ENCODE results near the gene PTRH1. TPM values are rescaled to one million over a fixed set of nuclear protein-coding genes. Genes with fewer than 3 reads are reported as not detected.

PTRH1 gene
- total RNA-seq, 1 experiment from 2014 or later: 22.4 TPM

DNA sequence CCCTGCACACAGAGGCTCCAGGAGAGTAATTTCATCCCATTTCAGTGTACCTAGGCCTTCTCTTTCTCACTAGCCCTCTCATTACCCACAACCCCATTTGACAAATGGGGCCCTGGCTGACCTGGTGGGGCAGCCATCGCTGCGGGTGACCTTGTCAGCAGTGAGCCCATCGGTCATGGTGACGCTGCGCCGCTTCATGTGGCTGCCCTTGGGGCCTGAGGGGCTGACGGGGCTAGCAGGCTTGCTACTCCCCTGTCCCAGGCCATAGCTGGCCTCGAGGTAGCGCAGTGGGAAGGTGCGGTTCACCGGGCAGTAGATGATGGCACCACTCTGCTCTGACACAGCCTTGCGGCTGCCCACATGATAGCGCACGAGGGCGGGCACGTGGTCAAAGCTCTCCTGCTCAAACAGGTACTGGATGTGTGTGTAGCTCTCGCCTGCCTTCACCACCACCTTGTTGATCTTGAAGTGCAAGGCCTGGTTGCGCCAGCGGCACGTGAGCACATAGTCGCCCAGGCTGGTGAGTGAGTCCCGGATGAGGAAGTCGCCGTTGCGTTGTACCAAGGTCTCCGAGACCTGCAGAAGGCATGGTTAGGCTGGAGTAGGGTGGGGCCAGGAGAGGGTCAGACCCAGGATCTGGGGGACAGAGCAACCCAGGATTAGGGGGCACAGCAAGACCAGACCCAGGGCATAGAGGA is 33.8 kb upstream of the PTRH1 start:
- CTCF ChIA-PET: no interaction called here

DNA sequence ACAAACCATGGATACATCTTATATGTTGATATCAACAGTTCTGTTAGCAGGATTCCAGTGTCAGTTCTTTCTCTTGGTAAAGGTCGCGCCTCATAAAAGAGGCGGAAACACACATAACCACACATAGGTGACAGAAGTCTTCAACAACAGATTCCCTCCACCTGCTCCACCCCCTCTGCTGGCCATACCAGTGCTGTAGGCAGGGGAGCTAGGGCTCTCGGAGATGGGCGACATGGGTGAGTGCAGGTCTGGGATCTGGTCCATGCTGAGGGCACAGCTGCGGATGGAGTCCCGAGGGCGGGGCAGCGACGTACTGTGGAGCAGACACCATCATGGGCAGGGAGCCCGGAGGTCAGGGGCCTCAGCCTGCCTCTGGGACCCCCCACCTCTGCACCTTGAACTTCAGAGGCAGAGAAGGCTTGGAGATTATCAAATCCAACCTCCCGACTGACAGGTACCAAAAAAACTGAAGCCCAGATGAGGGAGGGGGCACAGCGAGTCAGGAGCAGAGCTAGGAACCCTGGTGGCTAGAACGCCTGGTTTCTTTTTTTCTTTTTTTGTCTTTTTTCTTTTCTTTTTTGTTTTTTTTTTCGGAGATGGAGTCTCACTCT is 31.6 kb upstream of the PTRH1 start:
- intact Hi-C loops (cut with micrococcal nuclease; ENCODE audit: unreplicated experiment): no loop called here
- peaks cover 9% of the 10 kb centered on the region; the same call in 1 of the 2 replicates for H3K4me1 ChIP-seq (replicated peaks; ENCODE audit: insufficient read depth)
- no peaks in the 10 kb centered on the region for H3K9me3 ChIP-seq (ENCODE audit: insufficient read depth, low read depth)
- DNase-seq: no peak
- peaks cover 42% of the 10 kb centered on the region; the same call in 1 of the 2 replicates for H3K27me3 ChIP-seq (ENCODE audit: insufficient read depth, low read depth)
- no peak for TF ChIP-seq EZH2 (IDR thresholded peaks at IDR 0.05; ENCODE audit: low read depth)
- TF ChIP-seq, protein P1, sequence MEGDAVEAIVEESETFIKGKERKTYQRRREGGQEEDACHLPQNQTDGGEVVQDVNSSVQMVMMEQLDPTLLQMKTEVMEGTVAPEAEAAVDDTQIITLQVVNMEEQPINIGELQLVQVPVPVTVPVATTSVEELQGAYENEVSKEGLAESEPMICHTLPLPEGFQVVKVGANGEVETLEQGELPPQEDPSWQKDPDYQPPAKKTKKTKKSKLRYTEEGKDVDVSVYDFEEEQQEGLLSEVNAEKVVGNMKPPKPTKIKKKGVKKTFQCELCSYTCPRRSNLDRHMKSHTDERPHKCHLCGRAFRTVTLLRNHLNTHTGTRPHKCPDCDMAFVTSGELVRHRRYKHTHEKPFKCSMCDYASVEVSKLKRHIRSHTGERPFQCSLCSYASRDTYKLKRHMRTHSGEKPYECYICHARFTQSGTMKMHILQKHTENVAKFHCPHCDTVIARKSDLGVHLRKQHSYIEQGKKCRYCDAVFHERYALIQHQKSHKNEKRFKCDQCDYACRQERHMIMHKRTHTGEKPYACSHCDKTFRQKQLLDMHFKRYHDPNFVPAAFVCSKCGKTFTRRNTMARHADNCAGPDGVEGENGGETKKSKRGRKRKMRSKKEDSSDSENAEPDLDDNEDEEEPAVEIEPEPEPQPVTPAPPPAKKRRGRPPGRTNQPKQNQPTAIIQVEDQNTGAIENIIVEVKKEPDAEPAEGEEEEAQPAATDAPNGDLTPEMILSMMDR (conservative IDR thresholded peaks at IDR 0.05): no peak
- H3F3A ChIP-seq (ENCODE audit: insufficient read depth, low read depth): peaks cover 15% of the 10 kb centered on the region; the same call in 1 of the 2 replicates
- H3K27ac ChIP-seq: no peak overlapping the region
- no peak overlapping the region for H2AFZ ChIP-seq
- ChIA-PET POLR2A (ENCODE audit: unreplicated experiment) (no interaction called here), CTCF (no interaction called here)
- H3K4me3 ChIP-seq: no peak overlapping the region
- no peaks in the 10 kb centered on the region for H4K20me1 ChIP-seq (ENCODE audit: insufficient read depth)
- BruUV-seq (replicated peaks): no TSS peak
- H3K9me2 ChIP-seq (ENCODE audit: insufficient read depth): no peaks in the 10 kb centered on the region
- H3K36me3 ChIP-seq (ENCODE audit: low read depth): no peaks in the 10 kb centered on the region
- H3K79me2 ChIP-seq (ENCODE audit: low read depth): no peaks in the 10 kb centered on the region
- no peak overlapping the region for H3K4me2 ChIP-seq

More for the DNA sequence above, 33.8 kb upstream of the PTRH1 start:
- H4K20me1 ChIP-seq (ENCODE audit: insufficient read depth): no peaks in the 10 kb centered on the region
- POLR2A ChIA-PET (ENCODE audit: unreplicated experiment): no interaction called here
- no peaks in the 10 kb centered on the region for H3K9me3 ChIP-seq (ENCODE audit: insufficient read depth, low read depth)
- TF ChIP-seq, protein P1 (conservative IDR thresholded peaks at IDR 0.05): no peak
- TF ChIP-seq EZH2 (IDR thresholded peaks at IDR 0.05; ENCODE audit: low read depth): no peak
- no peaks in the 10 kb centered on the region for H3K4me1 ChIP-seq (replicated peaks; ENCODE audit: insufficient read depth)
- no TSS peak for BruUV-seq (replicated peaks)
- peaks cover 63% of the 10 kb centered on the region for H3K27me3 ChIP-seq (ENCODE audit: insufficient read depth, low read depth)
- no peaks in the 10 kb centered on the region for H3K79me2 ChIP-seq (ENCODE audit: low read depth)
- DNase-seq: no peak
- H3K9me2 ChIP-seq (ENCODE audit: insufficient read depth): no peaks in the 10 kb centered on the region
- H3K4me3 ChIP-seq: no peak overlapping the region
- peaks cover 6% of the 10 kb centered on the region; the same call in 1 of the 2 replicates for H3F3A ChIP-seq (ENCODE audit: insufficient read depth, low read depth)
- intact Hi-C loops (cut with micrococcal nuclease; ENCODE audit: unreplicated experiment): no loop called here
- H3K36me3 ChIP-seq (ENCODE audit: low read depth): no peaks in the 10 kb centered on the region
- no peak overlapping the region for H2AFZ ChIP-seq
- no peak overlapping the region for H3K27ac ChIP-seq
- H3K4me2 ChIP-seq: no peak overlapping the region

DNA sequence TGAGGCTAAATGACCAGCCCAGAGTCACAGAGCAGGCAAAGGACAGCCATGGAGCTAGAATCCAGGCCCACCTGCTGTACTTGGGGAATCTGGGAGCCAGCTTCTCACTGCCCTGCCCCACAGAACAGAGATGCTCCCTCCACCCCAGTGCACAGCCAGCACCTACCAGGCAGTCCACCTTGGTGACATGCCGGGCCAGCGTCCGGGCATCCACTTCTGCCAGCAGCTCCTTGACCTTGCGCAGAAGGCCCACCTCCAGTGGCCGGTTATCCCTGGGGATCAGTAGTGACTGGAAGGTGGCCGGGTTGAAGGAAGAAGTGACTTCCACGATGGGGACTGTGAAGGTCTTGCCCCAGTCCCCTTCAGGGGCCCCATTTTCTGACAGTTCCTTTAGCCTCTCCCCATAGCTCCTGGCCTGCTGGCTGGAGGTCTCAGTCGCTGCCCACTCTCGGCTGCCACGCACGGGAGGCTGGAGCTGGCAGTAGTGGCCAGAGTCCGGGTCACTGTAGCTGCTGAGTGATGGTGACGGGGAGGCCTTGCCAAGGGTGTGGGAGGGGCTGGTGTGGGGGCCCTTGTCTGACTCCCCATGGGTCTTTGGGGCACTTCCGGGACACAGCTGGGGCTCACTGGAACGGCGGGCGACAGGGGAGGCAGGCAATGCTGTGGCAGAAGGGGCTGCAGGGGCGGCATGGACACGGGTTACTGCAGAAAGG is 29.1 kb upstream of the PTRH1 start:
- no peak for TF ChIP-seq EZH2 (IDR thresholded peaks at IDR 0.05; ENCODE audit: low read depth)
- TF ChIP-seq, protein P1 (conservative IDR thresholded peaks at IDR 0.05): no peak
- no peaks in the 10 kb centered on the region for H3K9me3 ChIP-seq (ENCODE audit: insufficient read depth, low read depth)
- BruUV-seq (replicated peaks): no TSS peak
- H3F3A ChIP-seq (ENCODE audit: insufficient read depth, low read depth): peaks cover 35% of the 10 kb centered on the region
- ChIA-PET CTCF (no interaction called here), POLR2A (ENCODE audit: unreplicated experiment) (no interaction called here)
- H2AFZ ChIP-seq: no peak overlapping the region
- H3K9me2 ChIP-seq (ENCODE audit: insufficient read depth): no peaks in the 10 kb centered on the region
- intact Hi-C loops (cut with micrococcal nuclease; ENCODE audit: unreplicated experiment): loop anchor here (5.0 kb wide), 2 partner anchors 58 to 293 kb away; partner anchors contain the start of gene FPGS
- no peak for DNase-seq
- no peaks in the 10 kb centered on the region for H3K36me3 ChIP-seq (ENCODE audit: low read depth)
- H3K27me3 ChIP-seq (ENCODE audit: insufficient read depth, low read depth): peaks cover 32% of the 10 kb centered on the region; the same call in 1 of the 2 replicates
- no peak overlapping the region for H3K27ac ChIP-seq
- no peaks in the 10 kb centered on the region for H4K20me1 ChIP-seq (ENCODE audit: insufficient read depth)
- no peaks in the 10 kb centered on the region for H3K79me2 ChIP-seq (ENCODE audit: low read depth)
- no peak overlapping the region for H3K4me3 ChIP-seq
- no peak overlapping the region for H3K4me2 ChIP-seq
- H3K4me1 ChIP-seq (replicated peaks; ENCODE audit: insufficient read depth): peaks cover 24% of the 10 kb centered on the region
